HG03103 (cell line): Measurements from ENCODE around the gene AKR1B1.

Experiments used
- ATAC-seq: cut with Tn5 transposase; IDR thresholded peaks from one replicate; pipeline ENCODE4 v1.9.1; 2021; ENCODE audit warnings: low read depth; ENCODE audit not compliant: unreplicated experiment

Gene AKR1B1

GRCh38 chr7:134422638-134423037 lies 36.3 kb downstream of the AKR1B1 start:
- no peak for ATAC-seq

- no peak for ATAC-seq
Measured at GRCh38 chr7:134422008-134422407, 36.9 kb downstream of the AKR1B1 start.

- ATAC-seq: no peak
Measured at GRCh38 chr7:134420424-134421125, 38.3 kb downstream of the AKR1B1 start.

- no peak for ATAC-seq
Measured at GRCh38 chr7:134419875-134420274, 39.0 kb downstream of the AKR1B1 start.

GRCh38 chr7:134419085-134419484 lies 39.8 kb downstream of the AKR1B1 start:
- no peak for ATAC-seq

- ATAC-seq: no peak
Measured at GRCh38 chr7:134415700-134416099, 43.2 kb downstream of the AKR1B1 start.

- ATAC-seq: no peak
Measured at GRCh38 chr7:134414109-134414508, 44.8 kb downstream of the AKR1B1 start.

GRCh38 chr7:134407311-134407710 lies 51.6 kb downstream of the AKR1B1 start:
- ATAC-seq: no peak

- ATAC-seq: no peak
Measured at GRCh38 chr7:134406431-134406830, 52.5 kb downstream of the AKR1B1 start.

GRCh38 chr7:134405299-134405698 lies 53.6 kb downstream of the AKR1B1 start:
- no peak for ATAC-seq

GRCh38 chr7:134403062-134403461 lies 55.8 kb downstream of the AKR1B1 start:
- ATAC-seq: no peak

GRCh38 chr7:134400859-134401258 lies 58.0 kb downstream of the AKR1B1 start:
- no peak for ATAC-seq

- ATAC-seq: no peak
Measured at GRCh38 chr7:134396031-134396430, 62.9 kb downstream of the AKR1B1 start.

- ATAC-seq: no peak
Measured at GRCh38 chr7:134395604-134396003, 63.3 kb downstream of the AKR1B1 start.

- no peak for ATAC-seq
Measured at GRCh38 chr7:134394056-134394455, 64.8 kb downstream of the AKR1B1 start.
